Ammon's horn (tissue), 1 donor: ENCODE data around the gene SPOP.
"Not testable (repeated sequence)": the region's sequence is repeated elsewhere in the genome, so short reads cannot be mapped to it uniquely, and the experiment has no call there.

Experiments
- DNase-seq: peaks from one replicate; pipeline ENCODE4 v3.0.0-alpha.2; 2016; ENCODE audit warnings: low spot score

SPOP gene

GRCh38 chr17:49572806-49573420, 105.0 kb downstream of the SPOP start:
- no peak for DNase-seq

GRCh38 chr17:49572226-49572625, 105.7 kb downstream of the SPOP start:
- no peak for DNase-seq

- DNase-seq, result no peak
These were observed 106.1 kb downstream of the SPOP start for GRCh38 chr17:49571764-49572163.

GRCh38 chr17:49571283-49571682, 106.6 kb downstream of the SPOP start:
- DNase-seq, result no peak

- no peak for DNase-seq
These were observed 107.2 kb downstream of the SPOP start for GRCh38 chr17:49570540-49571242.

GRCh38 chr17:49568695-49569047, 109.2 kb downstream of the SPOP start:
- DNase-seq, result not testable (repeated sequence)

GRCh38 chr17:49567871-49568694, 109.8 kb downstream of the SPOP start:
- DNase-seq, result peak; percentile 91

- DNase-seq, result no peak
These were observed 110.8 kb downstream of the SPOP start for GRCh38 chr17:49567104-49567521.

- DNase-seq, result no peak
These were observed 111.2 kb downstream of the SPOP start for GRCh38 chr17:49566668-49567071.

- peak; percentile 72 for DNase-seq
These were observed 111.9 kb downstream of the SPOP start for GRCh38 chr17:49565948-49566491.

GRCh38 chr17:49564638-49565037, 113.3 kb downstream of the SPOP start:
- DNase-seq, result no peak

- DNase-seq, result peak; percentile 65
These were observed 120.4 kb downstream of the SPOP start for GRCh38 chr17:49557312-49558024.

- peak; percentile 75 for DNase-seq
These were observed 121.5 kb downstream of the SPOP start for GRCh38 chr17:49556223-49556943.

GRCh38 chr17:49555495-49556222, 122.2 kb downstream of the SPOP start:
- no peak for DNase-seq

GRCh38 chr17:49554694-49555494, 123.0 kb downstream of the SPOP start:
- DNase-seq, result no peak

GRCh38 chr17:49553676-49554335, 124.1 kb downstream of the SPOP start:
- DNase-seq, result no peak

GRCh38 chr17:49552070-49552751, 125.7 kb downstream of the SPOP start:
- DNase-seq, result no peak

- no peak for DNase-seq
These were observed 126.5 kb downstream of the SPOP start for GRCh38 chr17:49551221-49552069.
